Measurements from ENCODE around the gene BICDL2. TPM values are rescaled to one million over a fixed set of nuclear protein-coding genes. Genes with fewer than 3 reads are reported as not detected.

BICDL2 gene
- total and polyA plus RNA-seq, 9 of the 15 experiments (the other 6 are each of a cell fraction or from before 2014, with no cell fraction given): 0.09 to 0.28 (median 0.09) TPM; not detected in 6

GRCh38 chr16:3059041-3059722, 22.4 kb upstream of the BICDL2 start (continued):
- no peak for TF ChIP-seq CEBPZ (IDR thresholded peaks at IDR 0.05; ENCODE audit: borderline replicate concordance, low read depth, low read length)
- no peak for TF ChIP-seq HDAC8 (tag; IDR thresholded peaks at IDR 0.05)
- no peak for TF ChIP-seq ZSCAN29 (IDR thresholded peaks at IDR 0.05)
- TF ChIP-seq SMAD4 (CRISPR knock-in tag; conservative IDR thresholded peaks at IDR 0.05): peak; percentile 89
- TF ChIP-seq ZBTB12 (CRISPR knock-in tag; IDR thresholded peaks at IDR 0.05): no peak
- no peak for TF ChIP-seq MEF2A (IDR thresholded peaks at IDR 0.05; ENCODE audit: control insufficient read depth, low read depth, low read length)
- TF ChIP-seq ARNT (IDR thresholded peaks at IDR 0.05): no peak
- peak; percentile 64; the same call in 1 of the 2 replicates for TF ChIP-seq TFAP4 (CRISPR knock-in tag; IDR thresholded peaks at IDR 0.05; ENCODE audit: borderline replicate concordance)
- TF ChIP-seq OTX1 (CRISPR knock-in tag; IDR thresholded peaks at IDR 0.05): no peak
- no peak for TF ChIP-seq ZNF79 (CRISPR knock-in tag; IDR thresholded peaks at IDR 0.05; ENCODE audit: low read depth)
- peak; percentile 45 for TF ChIP-seq ZFX (CRISPR knock-in tag; IDR thresholded peaks at IDR 0.05)
- TF ChIP-seq FOXA3 (CRISPR knock-in tag; conservative IDR thresholded peaks at IDR 0.05 in 1 of 2, IDR thresholded peaks at IDR 0.05 in 1 of 2): peak in 1 of 2 experiments; percentile 55; a peak in 1 of 4 replicates
- no peak for TF ChIP-seq FOSL1 (tag; conservative IDR thresholded peaks at IDR 0.05)
- TF ChIP-seq POLR2AphosphoS5 (IDR thresholded peaks at IDR 0.05; ENCODE audit: control insufficient read depth, insufficient read depth, low read depth, low read length): 0 out of 2 replicates have a peak, but pooled peaks have one; percentile 41
- TF ChIP-seq FOXA1 (IDR thresholded peaks at IDR 0.05; ENCODE audit: borderline replicate concordance): no peak
- no peak for TF ChIP-seq DPF2 (IDR thresholded peaks at IDR 0.05)
- TF ChIP-seq SP2 (IDR thresholded peaks at IDR 0.05; ENCODE audit: extremely low read depth, low read depth, low read length, poor library complexity, severe bottlenecking): no peak
- no peak for TF ChIP-seq SMARCC2 (IDR thresholded peaks at IDR 0.05; ENCODE audit: low read depth)
- TF ChIP-seq PML (IDR thresholded peaks at IDR 0.05; ENCODE audit: low read length): no peak
- TF ChIP-seq BRD9 (IDR thresholded peaks at IDR 0.05; ENCODE audit: low read depth, partially characterized antibody): no peak
- no peak for TF ChIP-seq SMAD2 (IDR thresholded peaks at IDR 0.05; ENCODE audit: low read depth, low read length)
- TF ChIP-seq KDM2B (CRISPR knock-in tag; IDR thresholded peaks at IDR 0.05): peak; percentile 64; the same call in 1 of the 2 replicates
- TF ChIP-seq ZNF655 (CRISPR knock-in tag; IDR thresholded peaks at IDR 0.05): no peak

Data from K562 (cell line).